HCEC 1CT (cell line): ENCODE results near the gene TYW1.
"Not testable (repeated sequence)": the region's sequence is repeated elsewhere in the genome, so short reads cannot be mapped to it uniquely, and the experiment has no call there.

Experiments
- DNase-seq: peaks from one replicate; pipeline ENCODE4 v3.0.0-alpha.2; 2017

TYW1 gene

GRCh38 chr7:67135617-67136486 is 139.2 kb downstream of the TYW1 start:
- DNase-seq = peak; percentile 21

- not testable (repeated sequence) for DNase-seq
Observed at GRCh38 chr7:67137489-67137888, 140.9 kb downstream of the TYW1 start.

- not testable (repeated sequence) for DNase-seq
Observed at GRCh38 chr7:67139876-67140275, 143.2 kb downstream of the TYW1 start.

- not testable (repeated sequence) for DNase-seq
Observed at GRCh38 chr7:67141001-67141400, 144.4 kb downstream of the TYW1 start.

- not testable (repeated sequence) for DNase-seq
Observed at GRCh38 chr7:67143091-67143786, 146.6 kb downstream of the TYW1 start.

GRCh38 chr7:67145581-67146193 is 149.1 kb downstream of the TYW1 start:
- DNase-seq = not testable (repeated sequence)

GRCh38 chr7:67149131-67149530 is 152.5 kb downstream of the TYW1 start:
- DNase-seq = not testable (repeated sequence)

GRCh38 chr7:67154374-67154773 is 157.7 kb downstream of the TYW1 start:
- not testable (repeated sequence) for DNase-seq

- not testable (repeated sequence) for DNase-seq
Observed at GRCh38 chr7:67156064-67156463, 159.4 kb downstream of the TYW1 start.

- not testable (repeated sequence) for DNase-seq
Observed at GRCh38 chr7:67163285-67163684, 166.7 kb downstream of the TYW1 start.

GRCh38 chr7:67171151-67171550 is 174.5 kb downstream of the TYW1 start:
- DNase-seq = not testable (repeated sequence)

- peak; percentile 1 for DNase-seq
Observed at GRCh38 chr7:67176730-67177129, 180.1 kb downstream of the TYW1 start.

- not testable (repeated sequence) for DNase-seq
Observed at GRCh38 chr7:67178915-67179688, 182.5 kb downstream of the TYW1 start.

GRCh38 chr7:67182956-67183750 is 186.5 kb downstream of the TYW1 start:
- not testable (repeated sequence) for DNase-seq

- DNase-seq = not testable (repeated sequence)
Observed at GRCh38 chr7:67184912-67185659, 188.5 kb downstream of the TYW1 start.

- not testable (repeated sequence) for DNase-seq
Observed at GRCh38 chr7:67185660-67186129, 189.1 kb downstream of the TYW1 start.

GRCh38 chr7:67189160-67189559 is 192.5 kb downstream of the TYW1 start:
- DNase-seq = not testable (repeated sequence)

GRCh38 chr7:67189801-67190465 is 193.3 kb downstream of the TYW1 start:
- DNase-seq = not testable (repeated sequence)

GRCh38 chr7:67191002-67191720 is 194.5 kb downstream of the TYW1 start:
- DNase-seq = not testable (repeated sequence)
